ENCODE measurements around the gene LGALS16. TPM values are rescaled to one million over a fixed set of nuclear protein-coding genes. Genes with fewer than 3 reads are reported as not detected.

LGALS16 gene
- total RNA-seq, 1 donor from 2014 or later, result not detected

DNA sequence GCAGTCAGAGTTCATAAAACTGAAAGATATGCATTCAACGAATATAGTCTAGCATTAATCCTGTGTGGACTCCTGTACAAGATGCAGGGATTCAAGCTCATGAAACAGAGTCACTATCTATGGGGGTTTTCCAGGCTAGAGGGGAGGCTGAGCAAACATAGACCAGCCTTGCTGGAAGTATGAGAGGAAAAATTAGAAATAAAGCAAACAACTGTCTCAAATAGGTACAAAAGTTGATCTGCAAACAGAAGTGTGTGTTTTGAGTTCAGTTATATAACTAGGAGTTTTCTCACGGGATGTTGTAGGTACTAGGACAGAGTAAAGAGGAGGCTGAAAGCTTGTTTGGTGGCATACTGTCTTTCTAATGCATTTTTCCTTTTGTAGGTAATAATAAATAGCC lies 40.0 kb downstream of the LGALS16 start:
- DNase-seq, result no peak
- no peak overlapping the region for H3K27ac Mint-ChIP-seq
- POLR2A ChIA-PET, result no interaction called here
- H3K36me3 Mint-ChIP-seq (ENCODE audit: low read depth), result no peaks in the 10 kb centered on the region
- TF ChIP-seq CTCF (IDR thresholded peaks at IDR 0.05), result no peak
- no peak for ATAC-seq (ENCODE audit: low read depth)
- peaks cover 48% of the 10 kb centered on the region for H3K27me3 Mint-ChIP-seq
- CTCF ChIA-PET, result no interaction called here
- intact Hi-C loops (cut with micrococcal nuclease), result no loop called here
- no peak overlapping the region for H3K4me3 Mint-ChIP-seq
- H3K4me1 Mint-ChIP-seq, result no peaks in the 10 kb centered on the region
- no peaks in the 10 kb centered on the region for H3K9me3 Mint-ChIP-seq

GRCh38 chr19:39696387-39696786 lies 40.7 kb downstream of the LGALS16 start:
- H3K36me3 Mint-ChIP-seq (ENCODE audit: low read depth), result no peaks in the 10 kb centered on the region
- CTCF ChIA-PET, result no interaction called here
- ATAC-seq (ENCODE audit: low read depth) (no peak), DNase-seq (no peak)
- intact Hi-C loops (cut with micrococcal nuclease), result no loop called here
- no peak overlapping the region for H3K27ac Mint-ChIP-seq
- no peaks in the 10 kb centered on the region for H3K9me3 Mint-ChIP-seq
- H3K27me3 Mint-ChIP-seq, result peaks cover 51% of the 10 kb centered on the region
- H3K4me3 Mint-ChIP-seq, result no peak overlapping the region
- POLR2A ChIA-PET, result no interaction called here
- H3K4me1 Mint-ChIP-seq, result no peaks in the 10 kb centered on the region
- no peak for TF ChIP-seq CTCF (IDR thresholded peaks at IDR 0.05)

- ATAC-seq (ENCODE audit: low read depth), result no peak
- no peaks in the 10 kb centered on the region for H3K9me3 Mint-ChIP-seq
- DNase-seq, result no peak
- no peak overlapping the region for H3K27ac Mint-ChIP-seq
- intact Hi-C loops (cut with micrococcal nuclease), result no loop called here
- ChIA-PET CTCF (no interaction called here), POLR2A (no interaction called here)
- H3K4me1 Mint-ChIP-seq, result no peaks in the 10 kb centered on the region
- H3K36me3 Mint-ChIP-seq (ENCODE audit: low read depth), result no peaks in the 10 kb centered on the region
- H3K4me3 Mint-ChIP-seq, result no peak overlapping the region
- peaks cover 42% of the 10 kb centered on the region for H3K27me3 Mint-ChIP-seq
- no peak for TF ChIP-seq CTCF (IDR thresholded peaks at IDR 0.05)
Observed at GRCh38 chr19:39698535-39698934, 42.8 kb downstream of the LGALS16 start.

GRCh38 chr19:39701291-39701690 lies 45.6 kb downstream of the LGALS16 start:
- ATAC-seq (ENCODE audit: low read depth) (no peak), DNase-seq (no peak)
- no peak for TF ChIP-seq CTCF (IDR thresholded peaks at IDR 0.05)
- intact Hi-C loops (cut with micrococcal nuclease), result no loop called here
- CTCF ChIA-PET, result no interaction called here
- no peak overlapping the region for H3K27ac Mint-ChIP-seq
- H3K27me3 Mint-ChIP-seq, result peaks cover 33% of the 10 kb centered on the region
- no peaks in the 10 kb centered on the region for H3K4me1 Mint-ChIP-seq
- no peaks in the 10 kb centered on the region for H3K36me3 Mint-ChIP-seq (ENCODE audit: low read depth)
- POLR2A ChIA-PET, result no interaction called here
- no peak overlapping the region for H3K4me3 Mint-ChIP-seq
- H3K9me3 Mint-ChIP-seq, result no peaks in the 10 kb centered on the region

GRCh38 chr19:39704181-39705044 lies 48.7 kb downstream of the LGALS16 start, which contains the start of gene LGALS14:
Gene LGALS14 (plus strand): TSS chr19:39704481. CDS start chr19:39704529, 48 bp downstream.
- no peak for DNase-seq
- H3K4me3 Mint-ChIP-seq, result no peak within 1 kb of the TSS
- intact Hi-C loops (cut with micrococcal nuclease), result no loop called here
- POLR2A ChIA-PET, result no interaction called here
- H3K27me3 Mint-ChIP-seq, result peaks cover 23% of the 10 kb centered on the region
- CTCF ChIA-PET, result no interaction called here
- no peaks in the 10 kb centered on the region for H3K4me1 Mint-ChIP-seq
- H3K9me3 Mint-ChIP-seq, result no peaks in the 10 kb centered on the region
- no peak for ATAC-seq (ENCODE audit: low read depth)
- no peak within 1 kb of the TSS for H3K27ac Mint-ChIP-seq
- no peaks in the 10 kb centered on the region for H3K36me3 Mint-ChIP-seq (ENCODE audit: low read depth)
- no peak for TF ChIP-seq CTCF (IDR thresholded peaks at IDR 0.05)

Measured in activated B cell treated with CpG ODN at 0.5 μM for 24 hours (primary cell).